ENCODE data around the gene OR2AK2. TPM values are rescaled to one million over a fixed set of nuclear protein-coding genes. Genes with fewer than 3 reads are reported as not detected.
"Not testable (repeated sequence)": the region's sequence is repeated elsewhere in the genome, so short reads cannot be mapped to it uniquely, and the experiment has no call there.

Gene OR2AK2
- total RNA-seq, 1 donor from 2014 or later, result not detected

- Mint-ChIP-seq H3K4me1 (ENCODE audit: unreplicated experiment) (peaks cover 3% of the 10 kb centered on the region), H3K27me3 (ENCODE audit: unreplicated experiment) (peaks cover 7% of the 10 kb centered on the region), H3K36me3 (ENCODE audit: unreplicated experiment) (no peaks in the 10 kb centered on the region), H3K27ac (ENCODE audit: unreplicated experiment) (no peak overlapping the region), H3K4me3 (ENCODE audit: unreplicated experiment) (no peak overlapping the region), H3K9me3 (ENCODE audit: unreplicated experiment) (no peaks in the 10 kb centered on the region)
- no peak for DNase-seq (ENCODE audit: extremely low spot score, unreplicated experiment)
- TF ChIP-seq CTCF (IDR thresholded peaks at IDR 0.05), result no peak
Observed at GRCh38 chr1:247935781-247936180, 29.3 kb upstream of the OR2AK2 start.

- TF ChIP-seq CTCF (IDR thresholded peaks at IDR 0.05), result no peak
- Mint-ChIP-seq H3K27me3 (ENCODE audit: unreplicated experiment) (peaks cover 5% of the 10 kb centered on the region), H3K9me3 (ENCODE audit: unreplicated experiment) (peaks cover 3% of the 10 kb centered on the region), H3K4me3 (ENCODE audit: unreplicated experiment) (no peak overlapping the region), H3K27ac (ENCODE audit: unreplicated experiment) (no peak overlapping the region), H3K4me1 (ENCODE audit: unreplicated experiment) (peaks cover 3% of the 10 kb centered on the region), H3K36me3 (ENCODE audit: unreplicated experiment) (no peaks in the 10 kb centered on the region)
- DNase-seq (ENCODE audit: extremely low spot score, unreplicated experiment), result no peak
Observed at GRCh38 chr1:247936415-247936814, 28.6 kb upstream of the OR2AK2 start.

GRCh38 chr1:247936965-247937734, 27.9 kb upstream of the OR2AK2 start:
- peak overlapping the region; percentile 72 for H3K4me3 Mint-ChIP-seq (ENCODE audit: unreplicated experiment)
- peak; percentile 81 for TF ChIP-seq CTCF (IDR thresholded peaks at IDR 0.05)
- H3K36me3 Mint-ChIP-seq (ENCODE audit: unreplicated experiment); H3K9me3 Mint-ChIP-seq (ENCODE audit: unreplicated experiment); H3K27me3 Mint-ChIP-seq (ENCODE audit: unreplicated experiment); H3K4me1 Mint-ChIP-seq (ENCODE audit: unreplicated experiment); H3K27ac Mint-ChIP-seq (ENCODE audit: unreplicated experiment): not testable (repeated sequence)
- peak; percentile 93 for DNase-seq (ENCODE audit: extremely low spot score, unreplicated experiment)

- H3K9me3 Mint-ChIP-seq (ENCODE audit: unreplicated experiment), result peaks cover 23% of the 10 kb centered on the region
- no peaks in the 10 kb centered on the region for H3K4me1 Mint-ChIP-seq (ENCODE audit: unreplicated experiment)
- DNase-seq (ENCODE audit: extremely low spot score, unreplicated experiment), result no peak
- peaks cover 4% of the 10 kb centered on the region for H3K27me3 Mint-ChIP-seq (ENCODE audit: unreplicated experiment)
- H3K36me3 Mint-ChIP-seq (ENCODE audit: unreplicated experiment), result no peaks in the 10 kb centered on the region
- TF ChIP-seq CTCF (IDR thresholded peaks at IDR 0.05), result no peak
- no peak overlapping the region for H3K4me3 Mint-ChIP-seq (ENCODE audit: unreplicated experiment)
- H3K27ac Mint-ChIP-seq (ENCODE audit: unreplicated experiment), result no peak overlapping the region
Observed at GRCh38 chr1:247942624-247943023, 22.4 kb upstream of the OR2AK2 start.

- Mint-ChIP-seq H3K4me1 (ENCODE audit: unreplicated experiment) (no peaks in the 10 kb centered on the region), H3K9me3 (ENCODE audit: unreplicated experiment) (peaks cover 46% of the 10 kb centered on the region), H3K27me3 (ENCODE audit: unreplicated experiment) (no peaks in the 10 kb centered on the region), H3K4me3 (ENCODE audit: unreplicated experiment) (no peak within 1 kb of the TSS), H3K27ac (ENCODE audit: unreplicated experiment) (no peak within 1 kb of the TSS), H3K36me3 (ENCODE audit: unreplicated experiment) (no peaks in the 10 kb centered on the region)
- DNase-seq (ENCODE audit: extremely low spot score, unreplicated experiment), result no peak
- no peak for TF ChIP-seq CTCF (IDR thresholded peaks at IDR 0.05)
Observed at GRCh38 chr1:247948558-247948957, 16.5 kb upstream of the OR2AK2 start, which contains the start of gene OR2L8. Gene OR2L8 (plus strand): TSS chr1:247948858. CDS start chr1:247948858, 0 bp downstream.
